Neutrophil (primary cell): ENCODE measurements around the gene ITGA1.
"Not testable (repeated sequence)": the region's sequence is repeated elsewhere in the genome, so short reads cannot be mapped to it uniquely, and the experiment has no call there.

Source experiments
- H3K27ac ChIP-seq: fragments of 200-600 bp; sonication (generic); 2 replicates; pipeline ENCODE4 v1.5.1; 2016; ENCODE audit warnings: mild to moderate bottlenecking, moderate library complexity
- H3K27me3 ChIP-seq: fragments of 200-600 bp; sonication (generic); 2 replicates; pipeline ENCODE4 v1.6.0; 2016; ENCODE audit warnings: mild to moderate bottlenecking
- H3K36me3 ChIP-seq: fragments of 200-600 bp; sonication (generic); 2 replicates; pipeline ENCODE4 v1.5.1; 2017
- H3K4me1 ChIP-seq, 2 experiments: fragments of 200-600 bp in 1 of 2; sonication (generic) in 1 of 2; 1 replicate in 1 of 2; 2 replicates in 1 of 2; pipeline versions ENCODE4 v1.5.1 to v1.6.1; 2013 to 2016; ENCODE audit warnings: low read depth in 1 of 2, low read length in 1 of 2, mild to moderate bottlenecking in 1 of 2, moderate library complexity in 1 of 2; ENCODE audit not compliant: control insufficient read depth in 1 of 2, insufficient read depth in 1 of 2
- H3K4me3 ChIP-seq, 2 experiments: fragments of 200-600 bp in 1 of 2; sonication (generic) in 1 of 2; 1 replicate in 1 of 2; 2 replicates in 1 of 2; pipeline ENCODE4 v1.5.1; 2013 to 2016; ENCODE audit warnings: low read depth in 1 of 2, low read length in 1 of 2, mild to moderate bottlenecking in 1 of 2, moderate library complexity in 1 of 2
- H3K9me3 ChIP-seq: fragments of 200-600 bp; sonication (generic); 2 replicates; pipeline ENCODE4 v1.5.1; 2016
- TF ChIP-seq, protein P1 (sequence below): fragments of 200-600 bp; sonication (generic); IDR thresholded peaks from 2 replicates; pipeline ENCODE4 v1.5.1; 2016; ENCODE audit warnings: antibody characterized with exemption

ITGA1 gene

DNA sequence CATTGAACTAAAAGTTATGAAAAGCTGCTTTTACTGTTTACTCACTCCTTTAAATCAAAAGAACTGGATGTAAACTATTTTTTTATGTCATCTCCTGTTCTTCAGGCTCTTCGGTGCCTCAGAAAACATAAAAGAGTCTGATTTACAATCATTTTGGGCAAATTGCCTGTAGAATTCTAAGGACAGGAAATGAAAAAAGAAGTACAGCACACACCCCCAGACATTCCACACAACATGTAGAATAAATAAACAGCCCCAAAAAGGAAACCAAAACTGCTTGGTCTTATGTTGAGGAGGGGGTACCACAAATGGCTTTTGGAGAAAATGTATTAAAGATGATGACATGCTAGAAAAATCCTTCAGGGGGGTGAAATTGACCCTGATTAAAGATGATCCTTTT, 57.2 kb downstream of the ITGA1 start:
- Histone ChIP-seq H3K27me3 (no peaks in the 10 kb centered on the region), H3K4me1 (no peaks in the 10 kb centered on the region), H3K4me3 (no peak overlapping the region), H3K9me3 (no peaks in the 10 kb centered on the region), H3K27ac (no peak overlapping the region), H3K36me3 (no peaks in the 10 kb centered on the region)
- TF ChIP-seq, protein P1, sequence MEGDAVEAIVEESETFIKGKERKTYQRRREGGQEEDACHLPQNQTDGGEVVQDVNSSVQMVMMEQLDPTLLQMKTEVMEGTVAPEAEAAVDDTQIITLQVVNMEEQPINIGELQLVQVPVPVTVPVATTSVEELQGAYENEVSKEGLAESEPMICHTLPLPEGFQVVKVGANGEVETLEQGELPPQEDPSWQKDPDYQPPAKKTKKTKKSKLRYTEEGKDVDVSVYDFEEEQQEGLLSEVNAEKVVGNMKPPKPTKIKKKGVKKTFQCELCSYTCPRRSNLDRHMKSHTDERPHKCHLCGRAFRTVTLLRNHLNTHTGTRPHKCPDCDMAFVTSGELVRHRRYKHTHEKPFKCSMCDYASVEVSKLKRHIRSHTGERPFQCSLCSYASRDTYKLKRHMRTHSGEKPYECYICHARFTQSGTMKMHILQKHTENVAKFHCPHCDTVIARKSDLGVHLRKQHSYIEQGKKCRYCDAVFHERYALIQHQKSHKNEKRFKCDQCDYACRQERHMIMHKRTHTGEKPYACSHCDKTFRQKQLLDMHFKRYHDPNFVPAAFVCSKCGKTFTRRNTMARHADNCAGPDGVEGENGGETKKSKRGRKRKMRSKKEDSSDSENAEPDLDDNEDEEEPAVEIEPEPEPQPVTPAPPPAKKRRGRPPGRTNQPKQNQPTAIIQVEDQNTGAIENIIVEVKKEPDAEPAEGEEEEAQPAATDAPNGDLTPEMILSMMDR, result no peak

GRCh38 chr5:52846182-52846842, 58.6 kb downstream of the ITGA1 start:
- TF ChIP-seq, protein P1, result no peak
- no peaks in the 10 kb centered on the region for H3K36me3 ChIP-seq
- no peaks in the 10 kb centered on the region for H3K4me1 ChIP-seq
- no peak overlapping the region for H3K4me3 ChIP-seq
- no peaks in the 10 kb centered on the region for H3K9me3 ChIP-seq
- H3K27me3 ChIP-seq, result no peaks in the 10 kb centered on the region
- H3K27ac ChIP-seq, result no peak overlapping the region

- not testable (repeated sequence) for H3K9me3 ChIP-seq, H3K27me3 ChIP-seq, H3K4me1 ChIP-seq, H3K4me3 ChIP-seq, H3K27ac ChIP-seq, H3K36me3 ChIP-seq
Measured at GRCh38 chr5:52848688-52849087, 61.0 kb downstream of the ITGA1 start.

DNA sequence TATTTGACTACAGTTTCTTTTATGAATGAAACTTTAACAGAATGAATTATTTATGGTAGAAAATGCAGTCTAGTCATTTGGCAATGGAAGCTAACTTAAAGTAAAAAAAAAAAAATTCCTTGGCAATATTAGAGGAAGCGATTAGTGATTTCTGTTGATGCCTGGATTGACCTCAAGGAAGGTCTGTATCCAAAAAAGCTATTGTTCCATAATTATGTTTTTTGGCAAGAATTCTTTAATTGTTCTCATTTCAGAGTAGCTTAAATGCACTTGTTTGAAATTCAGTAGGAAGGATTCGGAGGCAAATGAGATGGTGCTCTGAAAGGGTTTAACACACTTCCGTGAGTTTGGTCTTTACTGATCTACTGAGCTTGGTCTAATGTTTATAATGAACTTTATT, 61.8 kb downstream of the ITGA1 start:
- Histone ChIP-seq H3K4me1 (no peaks in the 10 kb centered on the region), H3K4me3 (no peak overlapping the region), H3K9me3 (no peaks in the 10 kb centered on the region), H3K36me3 (no peaks in the 10 kb centered on the region), H3K27ac (no peak overlapping the region), H3K27me3 (no peaks in the 10 kb centered on the region)
- TF ChIP-seq, protein P1, result no peak

DNA sequence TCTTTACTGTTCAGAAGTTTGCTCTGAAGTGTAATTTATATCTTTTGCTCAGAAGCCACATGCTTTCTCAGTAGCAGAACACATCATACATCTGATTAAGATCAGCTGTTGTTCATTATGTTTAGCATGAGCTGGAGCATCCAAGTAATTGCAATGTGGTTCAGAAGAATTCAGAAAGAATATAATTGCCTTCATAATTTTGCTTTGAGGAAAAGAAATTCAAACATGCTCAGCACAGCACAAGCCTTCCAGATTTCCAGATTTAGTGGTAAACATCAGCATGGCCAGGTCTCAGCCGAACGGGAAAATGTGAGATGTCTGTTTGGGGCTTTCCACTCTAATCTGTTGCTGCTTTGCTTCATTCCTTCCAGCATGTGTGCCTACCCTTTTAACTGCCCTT, 65.9 kb downstream of the ITGA1 start:
- Histone ChIP-seq H3K27ac (no peak overlapping the region), H3K4me3 (no peak overlapping the region), H3K4me1 (no peaks in the 10 kb centered on the region), H3K27me3 (no peaks in the 10 kb centered on the region), H3K36me3 (no peaks in the 10 kb centered on the region), H3K9me3 (no peaks in the 10 kb centered on the region)
- TF ChIP-seq, protein P1, result no peak

DNA sequence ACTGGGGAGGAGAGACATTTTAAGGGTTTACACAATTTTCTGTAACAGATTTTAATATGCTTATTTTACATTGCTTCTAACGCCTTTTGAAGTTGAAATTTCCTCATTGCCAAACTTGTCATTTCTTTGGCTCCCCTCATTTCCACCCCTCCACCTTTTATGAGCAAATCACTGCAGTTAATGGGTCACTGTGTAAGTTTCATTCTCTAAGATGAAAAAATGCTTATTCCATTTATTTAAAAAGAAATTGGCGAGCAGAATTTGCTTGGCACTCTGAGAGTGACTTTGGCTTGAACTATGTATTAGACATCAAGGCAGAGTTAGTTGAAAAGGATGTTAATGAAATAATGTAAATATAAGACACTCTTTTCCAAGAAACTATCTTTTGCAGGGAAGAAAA, 66.6 kb downstream of the ITGA1 start:
- H3K27me3 ChIP-seq, result no peaks in the 10 kb centered on the region
- TF ChIP-seq, protein P1, result no peak

More for the DNA sequence above, 66.6 kb downstream of the ITGA1 start:
- H3K4me3 ChIP-seq, result no peak overlapping the region
- no peaks in the 10 kb centered on the region for H3K9me3 ChIP-seq
- no peak overlapping the region for H3K27ac ChIP-seq
- H3K36me3 ChIP-seq, result no peaks in the 10 kb centered on the region
- H3K4me1 ChIP-seq, result no peaks in the 10 kb centered on the region
